Naive thymus-derived CD4-positive, alpha-beta T cell (primary cell): ENCODE results near the gene TCAP. TPM values are rescaled to one million over a fixed set of nuclear protein-coding genes. Genes with fewer than 3 reads are reported as not detected.

Source experiments
- ATAC-seq: fragments of 150-1000 bp; cut with Tn5 transposase; 2 replicates; pipeline ENCODE4 v1.10.0; 2021; ENCODE audit warnings: mild to moderate bottlenecking, moderate library complexity
- CTCF ChIA-PET: fragments of 350-600 bp; sonication (Branson Sonifier 250); formaldehyde crosslinking; loops from one replicate; lab custom pipeline; 2021; ENCODE audit warnings: antibody characterized with exemption; lab: Charles Lee
- POLR2A ChIA-PET: fragments of 350-600 bp; sonication (Branson Sonifier 250); formaldehyde crosslinking; loops from one replicate; lab custom pipeline; 2021; ENCODE audit warnings: antibody characterized with exemption, inconsistent platforms; lab: Charles Lee
- DNase-seq, 9 donors: peaks; one replicate each; pipeline versions ENCODE4 v3.0.0 to v3.0.0-alpha.2; 2020 to 2022; ENCODE audit warnings: mixed read lengths in 1 of 9
- H3K27ac ChIP-seq: one replicate; pipeline ENCODE4 v1.7.0; 2013; ENCODE audit warnings: mild to moderate bottlenecking, low read depth, low read length, moderate library complexity
- H3K27me3 ChIP-seq, 2 donors: one replicate each; pipeline ENCODE4 v1.7.0; 2013; ENCODE audit warnings: low read length in 2 of 2, mild to moderate bottlenecking in 2 of 2, moderate library complexity in 2 of 2; ENCODE audit not compliant: control insufficient read depth in 2 of 2, insufficient read depth in 2 of 2
- H3K36me3 ChIP-seq, 3 experiments: 1 replicate in 2 of 3; 2 replicates in 1 of 3; pipeline ENCODE4 v1.7.0; 2013; ENCODE audit warnings: low read length in 3 of 3, mild to moderate bottlenecking in 3 of 3, moderate library complexity in 1 of 3; ENCODE audit not compliant: insufficient read depth in 3 of 3, control insufficient read depth in 2 of 3
- H3K4me1 ChIP-seq, 2 donors: one replicate each; pipeline ENCODE4 v1.7.0; 2013; ENCODE audit warnings: low read length in 2 of 2, mild to moderate bottlenecking in 2 of 2, moderate library complexity in 1 of 2; ENCODE audit not compliant: control insufficient read depth in 2 of 2, insufficient read depth in 2 of 2
- H3K4me3 ChIP-seq: 2 replicates; pipeline ENCODE4 v1.7.0; 2013; ENCODE audit warnings: mild to moderate bottlenecking, low read length
- H3K9me3 ChIP-seq, 3 experiments: 1 replicate in 2 of 3; 2 replicates in 1 of 3; pipeline ENCODE4 v1.7.0; 2013; ENCODE audit warnings: low read length in 3 of 3; ENCODE audit not compliant: control insufficient read depth in 2 of 3
- H3K27ac Mint-ChIP-seq, 9 donors: one replicate each; pipeline ENCODE4 v1.8.0; 2020 to 2022; ENCODE audit warnings: mixed read lengths in 9 of 9, mild to moderate bottlenecking in 8 of 9, moderate library complexity in 5 of 9, inconsistent platforms in 2 of 9
- H3K27me3 Mint-ChIP-seq, 5 donors: one replicate each; pipeline ENCODE4 v1.8.0; 2021 to 2022; ENCODE audit warnings: mixed read lengths in 5 of 5, mild to moderate bottlenecking in 1 of 5
- H3K36me3 Mint-ChIP-seq, 5 donors: one replicate each; pipeline ENCODE4 v1.8.0; 2020 to 2022; ENCODE audit warnings: mixed read lengths in 5 of 5, mild to moderate bottlenecking in 3 of 5, inconsistent platforms in 1 of 5
- H3K4me1 Mint-ChIP-seq, 7 donors: one replicate each; pipeline ENCODE4 v1.8.0; 2020 to 2022; ENCODE audit warnings: mixed read lengths in 7 of 7, mild to moderate bottlenecking in 3 of 7, inconsistent platforms in 1 of 7
- H3K4me3 Mint-ChIP-seq, 10 donors: one replicate each; pipeline ENCODE4 v1.8.0; 2020 to 2022; ENCODE audit warnings: mild to moderate bottlenecking in 10 of 10, mixed read lengths in 10 of 10, moderate library complexity in 6 of 10, inconsistent platforms in 2 of 10
- H3K9me3 Mint-ChIP-seq, 11 donors: one replicate each; pipeline ENCODE4 v1.8.0; 2020 to 2022; ENCODE audit warnings: mixed read lengths in 11 of 11, mild to moderate bottlenecking in 4 of 11, inconsistent platforms in 1 of 11, moderate library complexity in 1 of 11
- intact Hi-C, 2 donors: fragments of 100-400 bp; cut with micrococcal nuclease; formaldehyde crosslinking; loops; one replicate each; pipeline ENCODE4 v1.15.1; 2023
- polyA plus RNA-seq, 2 donors: library from polyadenylated mRNA; unstranded; fragments of 300-500 nt; fragmentation: Illumina TruSeq; gene quantifications; one replicate each; pipeline ENCODE4 v1.2.3, GENCODE V29; 2021
- total RNA-seq, 6 experiments: library from RNA in 5 of 6; stranded (reverse) in 5 of 6; gene quantifications; 1 replicate in 5 of 6; 2 replicates in 1 of 6; pipeline ENCODE4 v1.2.3 and lab custom pipeline; 2021 to 2026

The TCAP gene
- total and polyA plus RNA-seq, 7 experiments from 2014 or later, result 0.12 to 10.5 (median 3.3) TPM; not detected in 1

GRCh38 chr17:39687101-39687545 is 22.0 kb downstream of the TCAP start:
- peak overlapping the region; percentile 77 for H3K27ac ChIP-seq
- Mint-ChIP-seq H3K27ac (peak overlapping the region; percentile 93 to 99 (median 98)), H3K4me3 (peak overlapping the region; percentile 87 to 99 (median 98)), H3K27me3 (no peaks in the 10 kb centered on the region), H3K36me3 (peaks cover 10 to 27% (median 23%) of the 10 kb centered on the region in 5 donors), H3K9me3 (peaks cover 0 to 6% (median 0%) of the 10 kb centered on the region in 11 donors), H3K4me1 (peaks cover 19 to 32% (median 30%) of the 10 kb centered on the region in 7 donors)
- DNase-seq (no peak), ATAC-seq (no peak)
- H3K9me3 ChIP-seq, result no peaks in the 10 kb centered on the region
- ChIA-PET POLR2A (interaction anchor here (1.0 to 4.8 kb wide), 11 partner anchors 8 to 225 kb away, joined by 4 to 43 read pairs (median 7); partner anchors contain the start of genes PNMT and TCAP), CTCF (interaction anchor here (0.5 to 2.4 kb wide), 3 partner anchors 8 to 1077 kb away, joined by 3 to 14 read pairs (median 4); no protein-coding TSS in a partner anchor)
- H3K27me3 ChIP-seq, result no peaks in the 10 kb centered on the region
- H3K4me1 ChIP-seq, result peaks cover 8 to 18% of the 10 kb centered on the region in 2 donors
- peaks cover 0 to 13% (median 0%) of the 10 kb centered on the region in 3 experiments for H3K36me3 ChIP-seq
- peak overlapping the region; percentile 93 for H3K4me3 ChIP-seq
- intact Hi-C loops, result loop anchor here (1.0 to 5.0 kb wide), 4 partner anchors 8 to 295 kb away; partner anchors contain the start of genes MIEN1 (in 1 of the 2), PSMD3 (in 1 of the 2) and STARD3 (in 1 of the 2)

DNA sequence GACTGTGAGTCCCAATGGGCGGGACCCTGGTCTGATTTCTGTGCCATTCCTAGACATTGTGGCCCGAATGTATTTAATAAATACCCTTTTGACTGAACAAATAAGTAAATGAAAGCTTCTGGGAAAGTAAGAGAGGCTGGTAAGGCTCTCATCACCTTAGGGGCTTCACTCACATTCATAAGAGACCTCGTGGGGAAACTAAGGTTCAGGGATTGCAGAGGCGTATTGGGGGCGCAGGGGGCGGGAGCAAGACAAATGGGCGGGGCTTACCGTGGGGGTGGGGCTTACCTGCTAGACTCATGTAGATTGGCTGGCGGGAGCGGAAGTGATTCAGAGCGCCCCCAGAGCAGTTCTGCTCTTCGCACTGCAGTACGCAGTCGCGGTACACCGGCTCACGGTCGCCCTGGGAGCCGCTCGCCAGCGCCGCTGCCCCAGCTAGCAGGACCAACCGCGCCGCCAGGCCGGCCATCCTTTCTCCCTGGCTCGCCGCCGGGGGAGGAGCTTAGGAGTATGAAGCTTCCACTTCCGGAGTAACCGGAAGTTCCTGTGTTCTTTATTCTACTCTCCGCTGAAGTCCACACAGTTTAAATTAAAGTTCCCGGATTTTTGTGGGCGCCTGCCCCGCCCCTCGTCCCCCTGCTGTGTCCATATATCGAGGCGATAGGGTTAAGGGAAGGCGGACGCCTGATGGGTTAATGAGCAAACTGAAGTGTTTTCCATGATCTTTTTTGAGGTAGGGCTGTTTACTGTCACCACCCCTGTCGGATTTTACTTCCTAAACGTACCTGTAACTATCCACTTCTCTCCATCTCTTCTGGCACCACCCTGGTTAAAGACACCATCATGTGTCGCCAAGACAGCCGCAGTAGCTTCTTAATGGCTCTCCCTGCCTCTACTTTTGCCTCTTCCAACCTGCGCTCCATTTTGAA is 22.7 kb downstream of the TCAP start, which contains the start of gene PGAP3:
Gene PGAP3, minus strand, starts transcription at position 512 of the 929 bp plus-strand sequence. Its CDS starts 43 bp downstream, at position 469.
- Histone ChIP-seq H3K27me3 (no peaks in the 10 kb centered on the region), H3K9me3 (no peaks in the 10 kb centered on the region), H3K4me3 (peak within 1 kb of the TSS; percentile 93), H3K4me1 (peaks cover 8 to 18% of the 10 kb centered on the region in 2 donors), H3K36me3 (peaks cover 0 to 13% (median 0%) of the 10 kb centered on the region in 3 experiments), H3K27ac (peak within 1 kb of the TSS; percentile 77)
- ATAC-seq (peak; percentile 95), DNase-seq (peak; percentile 71 to 86 (median 83))
- peaks cover 0 to 6% (median 0%) of the 10 kb centered on the region in 11 donors for H3K9me3 Mint-ChIP-seq
- H3K4me3 Mint-ChIP-seq, result peak within 1 kb of the TSS; percentile 87 to 99 (median 98)
- no peaks in the 10 kb centered on the region for H3K27me3 Mint-ChIP-seq
- POLR2A ChIA-PET, result interaction anchor here (0.6 to 4.8 kb wide), 24 partner anchors 9 to 293 kb away, joined by 3 to 43 read pairs (median 5); partner anchors contain the start of genes ERBB2, MIEN1, PNMT and PSMD3
- peaks cover 10 to 27% (median 17%) of the 10 kb centered on the region in 5 donors for H3K36me3 Mint-ChIP-seq
- peak within 1 kb of the TSS; percentile 93 to 99 (median 98) for H3K27ac Mint-ChIP-seq
- H3K4me1 Mint-ChIP-seq, result peaks cover 19 to 32% (median 30%) of the 10 kb centered on the region in 7 donors
- intact Hi-C loops, result loop anchor here (1.0 to 5.0 kb wide), 8 partner anchors 9 to 294 kb away; partner anchors contain the start of genes MIEN1 (in 2 of the 2), STARD3 (in 2 of the 2), CDK12 (in 1 of the 2) and PSMD3 (in 1 of the 2)
- CTCF ChIA-PET, result interaction anchor here (0.5 to 2.4 kb wide), 7 partner anchors 9 to 1077 kb away, joined by 3 to 14 read pairs (median 3); no protein-coding TSS in a partner anchor

- intact Hi-C loops, result loop anchor here (1.0 to 5.0 kb wide), 6 partner anchors 42 to 294 kb away; partner anchors contain the start of genes STARD3 (in 2 of the 2), CDK12 (in 1 of the 2), MIEN1 (in 1 of the 2) and PSMD3 (in 1 of the 2)
- POLR2A ChIA-PET, result interaction anchor here (0.6 to 4.8 kb wide), 21 partner anchors 9 to 177 kb away, joined by 3 to 43 read pairs (median 6); partner anchors contain the start of genes ERBB2, MIEN1, PNMT and TCAP
These were observed 23.3 kb downstream of the TCAP start for GRCh38 chr17:39688475-39688835.

DNA sequence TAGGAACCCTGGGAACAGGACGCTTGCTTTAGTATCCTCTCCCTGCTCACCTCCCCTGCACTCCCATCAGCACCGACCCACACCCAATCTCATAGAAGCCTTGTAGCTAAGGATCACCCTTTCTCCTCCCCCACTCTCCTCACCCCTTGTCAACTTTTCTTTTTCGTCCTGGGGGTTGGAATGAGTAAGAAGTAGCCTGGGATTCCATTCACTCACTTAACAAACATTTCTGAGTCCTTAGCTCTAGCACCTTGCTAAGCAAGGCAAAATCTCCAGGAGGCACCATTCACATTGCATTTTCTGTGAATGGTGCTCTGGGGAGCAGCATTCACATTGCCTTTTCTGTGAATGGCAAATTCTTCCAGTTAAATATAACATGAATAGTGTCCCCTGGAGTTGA is 23.8 kb downstream of the TCAP start:
- no peaks in the 10 kb centered on the region for H3K27me3 ChIP-seq
- H3K36me3 ChIP-seq, result peaks cover 0 to 13% (median 0%) of the 10 kb centered on the region in 3 experiments
- CTCF ChIA-PET, result interaction anchor here (2.0 to 2.4 kb wide), 2 partner anchors 10 to 23 kb away, joined by 5 to 14 read pairs; no protein-coding TSS in a partner anchor
- Mint-ChIP-seq H3K27ac (peak overlapping the region in 8 of 9 donors; percentile 93 to 99 (median 98)), H3K36me3 (peaks cover 5 to 21% (median 10%) of the 10 kb centered on the region in 5 donors), H3K9me3 (peaks cover 0 to 6% (median 0%) of the 10 kb centered on the region in 11 donors), H3K27me3 (no peaks in the 10 kb centered on the region), H3K4me3 (peak overlapping the region; percentile 87 to 99 (median 98)), H3K4me1 (peaks cover 19 to 32% (median 30%) of the 10 kb centered on the region in 7 donors)
- H3K27ac ChIP-seq, result no peak overlapping the region
- intact Hi-C loops, result loop anchor here (1.0 to 5.0 kb wide), 6 partner anchors 41 to 293 kb away; partner anchors contain the start of genes STARD3 (in 2 of the 2), CDK12 (in 1 of the 2), MIEN1 (in 1 of the 2) and PSMD3 (in 1 of the 2)
- DNase-seq, result no peak
- peaks cover 8 to 18% of the 10 kb centered on the region in 2 donors for H3K4me1 ChIP-seq
- POLR2A ChIA-PET, result interaction anchor here (0.6 to 4.8 kb wide), 9 partner anchors 10 to 685 kb away, joined by 3 to 43 read pairs (median 8); partner anchors contain the start of genes ERBB2 and MIEN1
- H3K4me3 ChIP-seq, result peak overlapping the region; percentile 93
- ATAC-seq, result no peak
- H3K9me3 ChIP-seq, result no peaks in the 10 kb centered on the region

More at GRCh38 chr17:39688475-39688835, 23.3 kb downstream of the TCAP start:
- Mint-ChIP-seq H3K4me3 (peak overlapping the region; percentile 87 to 99 (median 98)), H3K36me3 (peaks cover 6 to 22% (median 12%) of the 10 kb centered on the region in 5 donors), H3K27me3 (no peaks in the 10 kb centered on the region), H3K27ac (peak overlapping the region; percentile 93 to 99 (median 98)), H3K4me1 (peaks cover 19 to 32% (median 30%) of the 10 kb centered on the region in 7 donors), H3K9me3 (peaks cover 0 to 6% (median 0%) of the 10 kb centered on the region in 11 donors)
- Histone ChIP-seq H3K27me3 (no peaks in the 10 kb centered on the region), H3K27ac (peak overlapping the region; percentile 77), H3K36me3 (peaks cover 0 to 13% (median 0%) of the 10 kb centered on the region in 3 experiments), H3K9me3 (no peaks in the 10 kb centered on the region), H3K4me3 (peak overlapping the region; percentile 93), H3K4me1 (peaks cover 8 to 18% of the 10 kb centered on the region in 2 donors)
- ATAC-seq, result no peak
- CTCF ChIA-PET, result interaction anchor here (1.0 to 2.4 kb wide), 5 partner anchors 10 to 67 kb away, joined by 3 to 14 read pairs (median 4); no protein-coding TSS in a partner anchor
- peak in 1 of 9 donors; percentile 10 for DNase-seq

DNA sequence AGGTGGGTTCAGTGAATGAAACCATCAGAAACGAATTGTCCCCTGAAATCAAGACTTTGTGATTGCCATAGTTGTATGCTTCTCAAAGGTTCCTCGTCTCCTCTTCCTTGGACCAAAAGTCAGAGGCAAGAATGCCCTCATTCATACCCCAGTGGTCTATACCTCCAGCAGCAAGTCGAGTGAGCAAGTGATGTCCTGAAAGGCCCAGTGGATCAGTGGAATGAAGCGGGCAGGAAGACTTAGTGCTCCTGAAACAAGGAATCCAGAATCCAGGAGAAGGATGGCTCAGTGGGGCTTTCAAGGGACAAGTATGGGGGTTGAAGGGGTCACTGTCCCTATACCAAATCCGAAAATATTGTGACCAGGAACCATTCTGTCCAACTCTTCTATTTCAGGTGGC is 29.4 kb downstream of the TCAP start:
- CTCF ChIA-PET, result interaction anchor here (1.0 kb wide), 1 partner anchor 14 kb away, joined by 4 read pairs; no protein-coding TSS in a partner anchor
- H3K27ac Mint-ChIP-seq, result no peak overlapping the region

More for the DNA sequence above, 29.4 kb downstream of the TCAP start:
- Mint-ChIP-seq H3K9me3 (no peaks in the 10 kb centered on the region), H3K36me3 (peaks cover 0 to 19% (median 6%) of the 10 kb centered on the region in 5 donors), H3K27me3 (peaks cover 10 to 19% (median 14%) of the 10 kb centered on the region in 5 donors), H3K4me1 (peaks cover 0 to 6% (median 2%) of the 10 kb centered on the region in 7 donors), H3K4me3 (no peak overlapping the region)
- ATAC-seq (no peak), DNase-seq (no peak)
- H3K36me3 ChIP-seq, result no peaks in the 10 kb centered on the region
- H3K27me3 ChIP-seq, result peaks cover 3 to 5% of the 10 kb centered on the region in 2 donors
- no peak overlapping the region for H3K4me3 ChIP-seq
- intact Hi-C loops, result no loop called here
- H3K9me3 ChIP-seq, result no peaks in the 10 kb centered on the region
- H3K27ac ChIP-seq, result no peak overlapping the region
- no peaks in the 10 kb centered on the region for H3K4me1 ChIP-seq
- POLR2A ChIA-PET, result no interaction called here
